Gastroesophageal sphincter (tissue), 3 donors: ENCODE results near the gene NAB2.

Experiments used
- CTCF ChIP-seq, 4 experiments: fragments of 200-600 bp in 2 of 4; fragments of 450-650 bp in 2 of 4; sonication (generic) in 1 of 4; IDR thresholded peaks; one replicate each; pipeline ENCODE4 v1.5.1; 2017 to 2019; ENCODE audit warnings: antibody characterized with exemption in 4 of 4, mild to moderate bottlenecking in 2 of 4, moderate library complexity in 2 of 4
- EP300 ChIP-seq: sonication (generic); formaldehyde crosslinking; IDR thresholded peaks from one replicate; pipeline ENCODE4 v1.6.1; 2017; ENCODE audit warnings: antibody characterized with exemption, mild to moderate bottlenecking
- POLR2A ChIP-seq, 2 donors: fragments of 450-650 bp; IDR thresholded peaks; one replicate each; pipeline ENCODE4 v1.6.1; 2017; ENCODE audit warnings: antibody characterized with exemption in 2 of 2, mild to moderate bottlenecking in 2 of 2, moderate library complexity in 1 of 2
- POLR2AphosphoS5 ChIP-seq: sonication (generic); formaldehyde crosslinking; IDR thresholded peaks from one replicate; pipeline ENCODE4 v1.6.1; 2017; ENCODE audit warnings: antibody characterized with exemption

- TF ChIP-seq POLR2A (IDR thresholded peaks at IDR 0.05) (no peak), CTCF (IDR thresholded peaks at IDR 0.05) (peak in 3 of 4 experiments; percentile 12 to 37 (median 27)), POLR2AphosphoS5 (no peak), EP300 (no peak)
Measured at GRCh38 chr12:57086493-57087009, 2.4 kb upstream of the NAB2 start.
